ENCODE results near the gene OGFOD1.

DNA sequence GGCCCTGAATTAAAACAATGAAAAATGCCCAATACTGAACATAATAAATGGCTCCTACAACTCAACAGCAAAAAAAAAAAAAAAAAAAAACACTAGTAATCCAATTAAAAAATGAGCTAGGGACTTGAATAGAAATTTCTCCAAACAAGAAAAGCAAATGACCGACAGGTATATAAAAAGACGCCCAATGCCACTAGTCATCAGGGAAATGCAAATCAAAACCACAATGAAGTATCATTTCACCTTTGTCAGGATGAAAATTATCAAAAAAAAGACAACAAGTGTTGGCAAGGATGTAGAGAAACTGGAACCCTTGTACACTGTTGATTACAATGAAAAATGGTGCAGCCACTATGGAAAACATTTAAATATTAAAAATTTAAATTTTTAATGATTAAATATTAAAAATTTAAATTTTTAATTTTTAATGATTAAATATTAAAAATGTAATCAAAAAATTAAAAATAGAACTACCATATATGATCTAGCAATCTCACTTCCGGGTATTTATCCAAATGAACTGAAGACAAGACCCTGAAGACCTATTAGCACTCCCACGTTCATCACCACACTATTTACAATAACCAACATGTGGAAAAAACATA lies 40.4 kb downstream of the OGFOD1 start:
- TF ChIP-seq, protein P1, sequence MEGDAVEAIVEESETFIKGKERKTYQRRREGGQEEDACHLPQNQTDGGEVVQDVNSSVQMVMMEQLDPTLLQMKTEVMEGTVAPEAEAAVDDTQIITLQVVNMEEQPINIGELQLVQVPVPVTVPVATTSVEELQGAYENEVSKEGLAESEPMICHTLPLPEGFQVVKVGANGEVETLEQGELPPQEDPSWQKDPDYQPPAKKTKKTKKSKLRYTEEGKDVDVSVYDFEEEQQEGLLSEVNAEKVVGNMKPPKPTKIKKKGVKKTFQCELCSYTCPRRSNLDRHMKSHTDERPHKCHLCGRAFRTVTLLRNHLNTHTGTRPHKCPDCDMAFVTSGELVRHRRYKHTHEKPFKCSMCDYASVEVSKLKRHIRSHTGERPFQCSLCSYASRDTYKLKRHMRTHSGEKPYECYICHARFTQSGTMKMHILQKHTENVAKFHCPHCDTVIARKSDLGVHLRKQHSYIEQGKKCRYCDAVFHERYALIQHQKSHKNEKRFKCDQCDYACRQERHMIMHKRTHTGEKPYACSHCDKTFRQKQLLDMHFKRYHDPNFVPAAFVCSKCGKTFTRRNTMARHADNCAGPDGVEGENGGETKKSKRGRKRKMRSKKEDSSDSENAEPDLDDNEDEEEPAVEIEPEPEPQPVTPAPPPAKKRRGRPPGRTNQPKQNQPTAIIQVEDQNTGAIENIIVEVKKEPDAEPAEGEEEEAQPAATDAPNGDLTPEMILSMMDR (conservative IDR thresholded peaks at IDR 0.05; ENCODE audit: low read length) = no peak
- TF ChIP-seq EZH2phosphoT487 (IDR thresholded peaks at IDR 0.05; ENCODE audit: borderline replicate concordance) = no peak

All from Loucy (cell line).